H1 (cell line): Measurements from ENCODE around the gene KRTAP9-2. TPM values are rescaled to one million over a fixed set of nuclear protein-coding genes. Genes with fewer than 3 reads are reported as not detected.

Experiments used
- CTCF ChIA-PET: fragments of 300-600 bp; sonication (Branson Sonifier 250); formaldehyde crosslinking; loops from one replicate; lab custom pipeline; 2021; ENCODE audit not compliant: partially characterized antibody; lab: Charles Lee
- POLR2A ChIA-PET: fragments of 300-600 bp; sonication (Branson Sonifier 250); formaldehyde crosslinking; loops from one replicate; lab custom pipeline; 2021; ENCODE audit warnings: inconsistent platforms; ENCODE audit not compliant: partially characterized antibody; lab: Charles Lee
- DNase-seq, 2 experiments: peaks; one replicate each; pipeline versions ENCODE4 v3.0.0 to v3.0.0-alpha.2; 2010 to 2022; ENCODE audit warnings: low spot score in 2 of 2, low read depth in 1 of 2, mixed read lengths in 1 of 2
- FAIRE-seq: peaks from 2 replicates; lab custom pipeline; 2011; peaks lifted over from hg19 to GRCh38; lab: Jason Lieb, UNC
- H2AFZ ChIP-seq: 2 replicates; pipeline ENCODE4 v1.8.1; 2012; ENCODE audit warnings: low read length, inconsistent platforms
- H2AK5ac ChIP-seq: 2 replicates; pipeline ENCODE4 v1.6.1; 2013; ENCODE audit warnings: low read depth, low read length
- H2BK120ac ChIP-seq: replicated peaks from 2 replicates; pipeline ENCODE3; 2013; ENCODE audit warnings: low read depth, low read length, inconsistent platforms
- H2BK12ac ChIP-seq: 2 replicates; pipeline ENCODE4 v1.6.1; 2013; ENCODE audit warnings: low read depth, low read length
- H2BK15ac ChIP-seq: 2 replicates; pipeline ENCODE4 v1.6.1; 2013; ENCODE audit warnings: low read length
- H2BK20ac ChIP-seq: 2 replicates; pipeline ENCODE4 v1.6.1; 2013; ENCODE audit warnings: low read length
- H2BK5ac ChIP-seq: 2 replicates; pipeline ENCODE4 v1.6.1; 2013; ENCODE audit warnings: low read depth, low read length
- H3K14ac ChIP-seq: 2 replicates; pipeline ENCODE4 v1.6.1; 2013; ENCODE audit warnings: inconsistent platforms; ENCODE audit not compliant: insufficient read length
- H3K18ac ChIP-seq: 2 replicates; pipeline ENCODE4 v1.6.1; 2013; ENCODE audit warnings: low read length; ENCODE audit errors: extremely low read depth
- H3K23ac ChIP-seq: 2 replicates; pipeline ENCODE4 v1.6.1; 2013; ENCODE audit warnings: inconsistent platforms; ENCODE audit not compliant: insufficient read length
- H3K23me2 ChIP-seq: 2 replicates; pipeline ENCODE4 v1.6.1; 2013; ENCODE audit warnings: low read depth, low read length
- H3K27ac ChIP-seq: 2 replicates; pipeline ENCODE4 v1.6.1; 2011; ENCODE audit warnings: low read depth, low read length, inconsistent platforms
- H3K27me3 ChIP-seq, 4 experiments: replicated peaks in 1 of 4; 1 replicate in 1 of 4; 2 replicates in 3 of 4; pipeline versions ENCODE4 v1.6.1 to v1.8.1; 2011 to 2013; ENCODE audit warnings: low read length in 3 of 4, mild to moderate bottlenecking in 3 of 4, inconsistent platforms in 2 of 4, mixed read lengths in 2 of 4, moderate library complexity in 1 of 4; ENCODE audit not compliant: control insufficient read depth in 3 of 4, insufficient read depth in 3 of 4; ENCODE audit errors: extremely low read depth in 1 of 4
- H3K36me3 ChIP-seq, 4 experiments: 2 replicates each; pipeline versions ENCODE4 v1.6.1 to v1.8.1; 2011 to 2013; ENCODE audit warnings: mild to moderate bottlenecking in 4 of 4, low read length in 3 of 4, moderate library complexity in 2 of 4, control low read depth in 1 of 4, inconsistent platforms in 1 of 4; ENCODE audit not compliant: insufficient read depth in 4 of 4, control insufficient read depth in 2 of 4
- H3K4ac ChIP-seq: replicated peaks from 2 replicates; pipeline ENCODE3; 2013; ENCODE audit warnings: low read length, low read depth, mixed read lengths, inconsistent platforms; ENCODE audit not compliant: insufficient read length
- H3K4me1 ChIP-seq, 4 experiments: replicated peaks in 1 of 4; 1 replicate in 1 of 4; 2 replicates in 3 of 4; pipeline versions ENCODE4 v1.6.1 to v1.8.1; 2011 to 2013; ENCODE audit warnings: low read length in 3 of 4, inconsistent platforms in 2 of 4, mixed read lengths in 1 of 4; ENCODE audit not compliant: insufficient read depth in 4 of 4, control insufficient read depth in 3 of 4
- H3K4me2 ChIP-seq, 2 experiments: 2 replicates each; pipeline versions ENCODE4 v1.6.1 to v1.8.1; 2011 to 2013; ENCODE audit warnings: low read depth in 2 of 2, low read length in 2 of 2, control low read depth in 1 of 2, inconsistent platforms in 1 of 2, mild to moderate bottlenecking in 1 of 2; ENCODE audit not compliant: insufficient read depth in 1 of 2
- H3K4me3 ChIP-seq, 4 experiments: fragments of 200-600, 300-600 bp in 1 of 4; sonication (generic), shearing (Covaris generic), sonication (Bioruptor Twin) in 1 of 4; 2 replicates each; pipeline versions ENCODE4 v1.5.1 to v1.8.1; 2011 to 2016; ENCODE audit warnings: low read length in 4 of 4, low read depth in 3 of 4, control low read depth in 2 of 4, inconsistent platforms in 2 of 4, mild to moderate bottlenecking in 2 of 4, mixed read lengths in 1 of 4, moderate library complexity in 1 of 4; ENCODE audit not compliant: insufficient read depth in 2 of 4; ENCODE audit errors: extremely low read depth in 1 of 4
- H3K56ac ChIP-seq: replicated peaks from 2 replicates; pipeline ENCODE3; 2013; ENCODE audit warnings: low read depth, mild to moderate bottlenecking, mixed read lengths, low read length, inconsistent platforms; ENCODE audit not compliant: insufficient read length
- H3K79me1 ChIP-seq: 2 replicates; pipeline ENCODE4 v1.6.1; 2013; ENCODE audit warnings: low read depth, low read length, control low read depth
- H3K79me2 ChIP-seq, 2 experiments: 2 replicates each; pipeline versions ENCODE4 v1.6.1 to v1.8.1; 2012 to 2013; ENCODE audit warnings: low read length in 2 of 2, mild to moderate bottlenecking in 2 of 2, inconsistent platforms in 1 of 2; ENCODE audit not compliant: insufficient read depth in 2 of 2, control insufficient read depth in 1 of 2
- H3K9ac ChIP-seq, 4 experiments: replicated peaks in 1 of 4; 1 replicate in 1 of 4; 2 replicates in 3 of 4; pipeline versions ENCODE4 v1.6.1 to v1.8.1; 2011 to 2013; ENCODE audit warnings: low read depth in 3 of 4, low read length in 3 of 4, control low read depth in 2 of 4, mild to moderate bottlenecking in 2 of 4, moderate library complexity in 2 of 4, inconsistent platforms in 1 of 4; ENCODE audit errors: extremely low read depth in 1 of 4
- H3K9me3 ChIP-seq, 2 experiments: 2 replicates each; pipeline versions ENCODE4 v1.6.1 to v1.8.1; 2012 to 2013; ENCODE audit warnings: mild to moderate bottlenecking in 2 of 2, moderate library complexity in 2 of 2, control low read depth in 1 of 2, inconsistent platforms in 1 of 2, low read depth in 1 of 2, low read length in 1 of 2, mixed read lengths in 1 of 2; ENCODE audit not compliant: insufficient read depth in 2 of 2
- H4K20me1 ChIP-seq, 2 experiments: replicated peaks in 1 of 2; 2 replicates each; pipeline versions ENCODE3 to v1.8.1; 2011 to 2013; ENCODE audit warnings: inconsistent platforms in 2 of 2, low read length in 2 of 2, mild to moderate bottlenecking in 1 of 2; ENCODE audit not compliant: insufficient read depth in 2 of 2, control insufficient read depth in 1 of 2
- H4K5ac ChIP-seq: 2 replicates; pipeline ENCODE4 v1.6.1; 2013; ENCODE audit warnings: low read length, low read depth, mixed read lengths, inconsistent platforms; ENCODE audit not compliant: insufficient read length
- H4K8ac ChIP-seq: 2 replicates; pipeline ENCODE4 v1.8.0; 2013; ENCODE audit warnings: mild to moderate bottlenecking, moderate library complexity, low read length, inconsistent platforms; ENCODE audit not compliant: insufficient read depth; ENCODE audit errors: extremely low read depth
- H4K91ac ChIP-seq: replicated peaks from 2 replicates; pipeline ENCODE3; 2013; ENCODE audit warnings: low read length, mixed read lengths, inconsistent platforms; ENCODE audit not compliant: insufficient read length
- CBX8 ChIP-seq: fragments of 300-800, 300-1000 bp; sonication (generic); IDR thresholded peaks from 2 replicates; pipeline ENCODE4 v1.7.1; 2016; ENCODE audit warnings: low read depth, low read length, borderline replicate concordance
- CEBPB ChIP-seq: IDR thresholded peaks from 2 replicates; pipeline ENCODE4 v1.6.1; 2012; ENCODE audit warnings: low read depth, low read length
- JUND ChIP-seq: IDR thresholded peaks from 2 replicates; pipeline ENCODE4 v1.6.1; 2011; ENCODE audit warnings: mild to moderate bottlenecking, improper control_type of control experiment, low read length
- PHF8 ChIP-seq: fragments of 200-600 bp; sonication (generic); conservative IDR thresholded peaks from 2 replicates; pipeline ENCODE4 v1.7.1; 2012; ENCODE audit warnings: low read depth, mild to moderate bottlenecking, inconsistent platforms, low read length, moderate library complexity
- POU5F1 ChIP-seq: IDR thresholded peaks from 2 replicates; pipeline ENCODE4 v1.6.1; 2011; ENCODE audit warnings: low read depth, mild to moderate bottlenecking, low read length, moderate library complexity
- SIX5 ChIP-seq: IDR thresholded peaks from 2 replicates; pipeline ENCODE4 v1.6.1; 2011; ENCODE audit warnings: mild to moderate bottlenecking, low read depth, low read length
- WGBS, 2 experiments: shearing (Covaris generic) in 1 of 2; methylation state at CpG; one replicate each; pipeline versions ENCODE4 v1.1.6 to v1.1.7; 2013 to 2015; ENCODE audit warnings: low lambda C conversion rate in 2 of 2, mixed read lengths in 2 of 2, inconsistent platforms in 1 of 2, low coverage in 1 of 2, missing lambda C conversion rate in 1 of 2; ENCODE audit not compliant: insufficient replicate concordance in 2 of 2, insufficient coverage in 1 of 2, insufficient read length in 1 of 2; ENCODE audit errors: extremely low coverage in 1 of 2, missing lambda C conversion rate in 1 of 2; 5-methylcytosine and 5-hydroxymethylcytosine counted together
- polyA plus RNA-seq, 7 experiments: library from polyadenylated mRNA; depleted of rRNA in 3 of 7; stranded (reverse) in 5 of 7; unstranded in 2 of 7; fragments of >200 nt in 5 of 7; fragments of 200-250 nt in 2 of 7; gene quantifications; 1 replicate in 5 of 7; 2 replicates in 1 of 7; 4 replicates in 1 of 7; pipeline versions ENCODE4 v1.2.1 to v1.2.3, GENCODE V29; 2011 to 2013; ENCODE audit warnings: missing spikeins in 2 of 7, mixed read lengths in 2 of 7
- total RNA-seq: library from RNA; stranded (reverse); fragmentation: NEBNext Ultra II Directional; extraction: Animal tissue kit (Norgen Biotek cat#: 25700); gene quantifications from 2 replicates; pipeline ENCODE4 v1.2.1, GENCODE V29; 2021
- TF ChIP-seq, protein P1 (sequence below): IDR thresholded peaks from 2 replicates; pipeline ENCODE4 v1.6.1; 2011; ENCODE audit warnings: low read depth, mild to moderate bottlenecking, low read length; ENCODE audit not compliant: insufficient read depth
- TF ChIP-seq, protein P2 (sequence below): IDR thresholded peaks from 2 replicates; pipeline ENCODE4 v1.6.1; 2012; ENCODE audit warnings: inconsistent platforms

The KRTAP9-2 gene
- total and polyA plus RNA-seq, 2 of the 8 experiments (the other 6 are each of a cell fraction or from before 2014, with no cell fraction given): not detected

- DNase-seq (no peak), FAIRE-seq (no peak)
- Histone ChIP-seq H2BK12ac (no peak overlapping the region), H2AFZ (no peak overlapping the region), H3K14ac (no peak overlapping the region), H3K36me3 (no peaks in the 10 kb centered on the region), H4K91ac (no peak overlapping the region), H3K9ac (no peak overlapping the region), H3K23me2 (no peaks in the 10 kb centered on the region), H3K56ac (no peak overlapping the region), H4K8ac (no peak overlapping the region), H3K9me3 (no peaks in the 10 kb centered on the region), H3K4me1 (no peaks in the 10 kb centered on the region), H3K4me2 (no peak overlapping the region), H2BK5ac (no peak overlapping the region), H2BK15ac (no peak overlapping the region), H4K5ac (no peak overlapping the region), H3K79me1 (no peaks in the 10 kb centered on the region), H3K27me3 (no peaks in the 10 kb centered on the region), H2BK120ac (no peak overlapping the region), H2AK5ac (no peak overlapping the region), H3K4me3 (no peak overlapping the region), H4K20me1 (no peaks in the 10 kb centered on the region), H3K18ac (no peak overlapping the region), H2BK20ac (no peak overlapping the region), H3K4ac (no peak overlapping the region), H3K27ac (no peak overlapping the region), H3K23ac (no peak overlapping the region), H3K79me2 (no peaks in the 10 kb centered on the region)
- ChIA-PET POLR2A (no interaction called here), CTCF (interaction anchor here (0.7 to 0.8 kb wide), 2 partner anchors 147 to 151 kb away, joined by 3 read pairs; no protein-coding TSS in a partner anchor)
- 91% methylated on average over 3 of the region's 3 CpGs; no CpG with 5 or more reads in 1 of the 2 experiments for WGBS, 2 experiments
- TF ChIP-seq POU5F1 (no peak), JUND (no peak), CEBPB (no peak), SIX5 (no peak), PHF8 (no peak), CBX8 (no peak)
- TF ChIP-seq, protein P1, sequence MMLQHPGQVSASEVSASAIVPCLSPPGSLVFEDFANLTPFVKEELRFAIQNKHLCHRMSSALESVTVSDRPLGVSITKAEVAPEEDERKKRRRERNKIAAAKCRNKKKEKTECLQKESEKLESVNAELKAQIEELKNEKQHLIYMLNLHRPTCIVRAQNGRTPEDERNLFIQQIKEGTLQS: no peak
- TF ChIP-seq, protein P2, sequence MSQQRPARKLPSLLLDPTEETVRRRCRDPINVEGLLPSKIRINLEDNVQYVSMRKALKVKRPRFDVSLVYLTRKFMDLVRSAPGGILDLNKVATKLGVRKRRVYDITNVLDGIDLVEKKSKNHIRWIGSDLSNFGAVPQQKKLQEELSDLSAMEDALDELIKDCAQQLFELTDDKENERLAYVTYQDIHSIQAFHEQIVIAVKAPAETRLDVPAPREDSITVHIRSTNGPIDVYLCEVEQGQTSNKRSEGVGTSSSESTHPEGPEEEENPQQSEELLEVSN: no peak
These were observed 49.6 kb upstream of the KRTAP9-2 start for GRCh38 chr17:41176744-41177387.
